ENCODE data around the gene BIRC5.

The BIRC5 gene

DNA sequence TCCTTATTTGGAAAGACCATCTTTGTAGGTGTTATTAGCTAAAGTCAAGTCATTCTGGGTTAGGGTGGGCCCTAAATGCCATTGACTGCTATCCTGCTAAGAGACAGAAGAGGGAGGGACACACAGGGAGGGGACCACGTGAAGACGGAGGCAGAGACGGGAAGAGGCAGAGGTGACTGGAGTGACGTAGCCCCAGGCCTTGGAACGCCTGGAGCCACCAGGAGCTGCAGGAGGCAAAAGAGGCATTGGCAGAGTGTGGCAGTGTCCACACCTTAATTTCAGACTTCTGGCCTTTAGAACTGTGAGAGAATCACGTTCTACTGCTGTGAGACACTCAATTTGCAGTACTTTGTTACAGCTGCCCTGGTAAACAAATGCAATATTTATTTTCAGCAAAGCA, 13.6 kb upstream of the BIRC5 start:
- TF ChIP-seq, protein P1, sequence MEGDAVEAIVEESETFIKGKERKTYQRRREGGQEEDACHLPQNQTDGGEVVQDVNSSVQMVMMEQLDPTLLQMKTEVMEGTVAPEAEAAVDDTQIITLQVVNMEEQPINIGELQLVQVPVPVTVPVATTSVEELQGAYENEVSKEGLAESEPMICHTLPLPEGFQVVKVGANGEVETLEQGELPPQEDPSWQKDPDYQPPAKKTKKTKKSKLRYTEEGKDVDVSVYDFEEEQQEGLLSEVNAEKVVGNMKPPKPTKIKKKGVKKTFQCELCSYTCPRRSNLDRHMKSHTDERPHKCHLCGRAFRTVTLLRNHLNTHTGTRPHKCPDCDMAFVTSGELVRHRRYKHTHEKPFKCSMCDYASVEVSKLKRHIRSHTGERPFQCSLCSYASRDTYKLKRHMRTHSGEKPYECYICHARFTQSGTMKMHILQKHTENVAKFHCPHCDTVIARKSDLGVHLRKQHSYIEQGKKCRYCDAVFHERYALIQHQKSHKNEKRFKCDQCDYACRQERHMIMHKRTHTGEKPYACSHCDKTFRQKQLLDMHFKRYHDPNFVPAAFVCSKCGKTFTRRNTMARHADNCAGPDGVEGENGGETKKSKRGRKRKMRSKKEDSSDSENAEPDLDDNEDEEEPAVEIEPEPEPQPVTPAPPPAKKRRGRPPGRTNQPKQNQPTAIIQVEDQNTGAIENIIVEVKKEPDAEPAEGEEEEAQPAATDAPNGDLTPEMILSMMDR (IDR thresholded peaks at IDR 0.05; ENCODE audit: low read depth, low read length, missing control alignments) = no peak
- H3K4me3 ChIP-seq (ENCODE audit: low read depth, low read length) = no peak overlapping the region
- DNase-seq (ENCODE audit: low read depth) = no peak

DNA sequence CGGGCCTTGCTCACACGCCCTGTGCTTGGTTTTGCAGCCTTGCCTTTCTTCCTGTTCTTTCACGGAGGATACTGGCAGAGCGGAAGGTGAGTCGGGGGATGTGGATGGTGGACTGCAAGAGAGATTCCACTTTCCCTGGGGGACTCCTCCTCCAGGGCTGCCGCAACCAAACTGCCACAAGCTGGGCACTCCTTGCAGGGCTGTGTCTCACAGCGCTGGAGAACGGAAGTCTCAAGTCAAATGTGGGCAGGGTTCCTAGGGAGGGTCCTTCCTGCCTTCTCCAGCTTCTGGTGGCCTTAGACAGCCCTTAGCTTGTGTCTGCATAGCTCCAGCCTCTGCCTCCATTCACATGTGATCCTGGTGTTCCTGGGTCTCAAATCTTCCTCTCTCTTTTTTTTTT, 11.4 kb upstream of the BIRC5 start:
- TF ChIP-seq, protein P1 (IDR thresholded peaks at IDR 0.05; ENCODE audit: low read depth, low read length, missing control alignments) = no peak
- H3K4me3 ChIP-seq (ENCODE audit: low read depth, low read length) = no peak overlapping the region
- DNase-seq (ENCODE audit: low read depth) = no peak

DNA sequence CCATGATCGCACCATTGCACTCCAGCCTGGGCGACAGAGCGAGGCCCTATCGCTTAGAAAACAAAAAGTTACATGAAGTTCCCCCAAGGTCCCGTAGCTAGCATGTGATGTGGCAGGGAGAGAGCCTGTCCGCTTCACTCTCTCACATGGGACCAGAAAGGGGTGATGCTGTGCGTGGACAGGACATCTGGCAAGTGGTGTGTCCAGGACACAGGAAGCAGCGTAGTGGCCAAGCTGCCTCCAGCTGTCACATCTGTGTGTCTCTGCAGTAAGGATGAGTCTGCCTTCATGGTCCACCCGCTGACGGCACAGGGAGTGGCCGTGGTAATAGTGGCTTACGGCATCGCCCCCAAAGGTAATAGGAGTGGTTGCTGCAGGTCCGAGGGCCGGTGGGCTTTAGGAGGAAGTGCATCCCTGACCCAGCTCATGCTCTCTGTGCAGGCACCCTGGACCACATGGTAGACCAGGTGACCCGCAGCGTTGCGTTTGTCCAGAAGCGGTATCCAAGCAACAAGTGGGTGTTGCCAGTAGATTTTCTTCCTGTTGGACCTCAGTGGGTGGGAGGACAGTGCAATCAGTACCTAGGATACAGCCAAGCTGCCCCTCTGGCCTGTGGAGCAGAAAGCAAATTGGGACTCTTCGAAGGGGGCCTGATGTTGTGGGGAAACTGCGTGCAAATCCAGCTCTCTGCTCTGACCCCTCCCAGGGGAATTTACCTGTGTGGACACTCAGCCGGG, 9.5 kb upstream of the BIRC5 start:
- DNase-seq (ENCODE audit: low read depth) = no peak
- TF ChIP-seq, protein P1 (IDR thresholded peaks at IDR 0.05; ENCODE audit: low read depth, low read length, missing control alignments) = no peak

DNA sequence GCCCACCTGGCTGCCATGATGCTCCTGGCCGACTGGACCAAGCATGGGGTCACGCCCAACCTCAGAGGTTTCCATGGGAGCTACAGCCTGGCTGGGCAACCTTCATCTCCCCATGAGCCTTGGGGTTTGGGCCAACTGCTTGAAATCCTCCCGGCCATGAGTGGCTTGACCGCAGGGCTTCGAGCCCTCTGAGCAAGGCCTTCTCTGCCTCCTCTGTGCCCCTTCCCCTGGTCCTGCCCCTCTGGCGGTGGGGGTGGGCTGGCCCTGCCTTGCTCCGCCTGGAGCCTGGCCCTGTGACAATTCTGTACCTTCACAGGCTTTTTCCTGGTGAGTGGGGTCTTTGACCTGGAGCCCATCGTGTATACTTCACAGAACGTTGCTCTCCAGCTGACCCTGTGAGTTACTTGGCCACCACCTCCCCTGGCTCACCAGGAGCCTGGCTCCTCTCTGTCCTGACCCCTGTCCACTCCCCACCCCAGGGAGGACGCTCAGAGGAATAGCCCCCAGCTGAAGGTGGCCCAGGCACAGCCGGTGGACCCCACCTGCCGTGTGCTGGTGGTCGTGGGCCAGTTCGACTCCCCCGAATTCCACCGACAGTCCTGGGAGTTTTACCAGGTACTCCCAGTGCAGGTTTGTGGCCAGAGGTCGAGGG, 8.8 kb upstream of the BIRC5 start:
- no peak for DNase-seq (ENCODE audit: low read depth)
- H3K4me3 ChIP-seq (ENCODE audit: low read depth, low read length) = no peak overlapping the region
- TF ChIP-seq, protein P1 (IDR thresholded peaks at IDR 0.05; ENCODE audit: low read depth, low read length, missing control alignments) = no peak

More for the DNA sequence above, 9.5 kb upstream of the BIRC5 start:
- no peak overlapping the region for H3K4me3 ChIP-seq (ENCODE audit: low read depth, low read length)

DNA sequence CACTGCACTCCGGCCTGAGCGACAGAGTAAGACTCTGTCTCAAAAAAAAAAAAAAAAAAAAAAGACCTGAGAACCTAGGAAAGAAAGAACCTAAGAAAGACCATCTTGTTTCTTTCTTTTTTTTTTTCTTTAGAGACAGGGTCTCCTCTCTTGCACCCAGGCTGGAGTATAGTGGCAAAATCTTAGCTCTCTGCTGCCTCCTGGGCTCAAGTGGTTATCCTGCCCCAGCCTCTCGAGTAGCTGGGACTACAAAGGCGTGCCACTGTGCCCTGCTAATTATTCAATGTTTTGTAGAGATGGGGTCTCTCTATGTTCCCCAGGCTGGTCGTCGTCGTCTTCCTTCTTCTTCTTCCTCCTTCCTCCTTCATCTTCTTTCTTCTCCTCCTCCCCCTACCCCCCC, 7.8 kb upstream of the BIRC5 start:
- TF ChIP-seq, protein P1 (IDR thresholded peaks at IDR 0.05; ENCODE audit: low read depth, low read length, missing control alignments) = no peak
- no peak for DNase-seq (ENCODE audit: low read depth)
- no peak overlapping the region for H3K4me3 ChIP-seq (ENCODE audit: low read depth, low read length)

DNA sequence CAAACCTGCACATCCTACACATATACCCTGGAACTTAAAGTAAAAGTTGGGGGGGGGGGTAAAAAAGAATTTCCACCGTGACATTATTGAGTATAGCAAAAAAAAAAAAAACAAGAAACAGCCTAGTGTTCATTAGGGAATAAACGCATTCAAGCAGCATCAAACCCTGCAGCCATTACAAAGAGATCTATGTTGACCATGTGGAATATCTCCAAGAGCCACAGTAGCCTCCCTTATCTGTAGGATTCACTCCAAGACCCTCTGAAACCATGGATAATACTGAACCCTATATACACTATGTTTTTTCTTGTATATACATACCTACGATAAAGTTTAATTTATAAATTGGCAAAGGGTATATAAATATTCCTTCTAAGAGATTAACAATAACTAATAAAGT, 5.6 kb upstream of the BIRC5 start:
- TF ChIP-seq, protein P1 (IDR thresholded peaks at IDR 0.05; ENCODE audit: low read depth, low read length, missing control alignments) = no peak
- DNase-seq (ENCODE audit: low read depth) = no peak
- H3K4me3 ChIP-seq (ENCODE audit: low read depth, low read length) = no peak overlapping the region

Measured in GM12864 (cell line).